ENCODE measurements around the gene TMEM255B. TPM values are rescaled to one million over a fixed set of nuclear protein-coding genes. Genes with fewer than 3 reads are reported as not detected.
A peak's percentile ranks its signal among the peaks of the same experiment; 100 is the strongest.

Gene TMEM255B
- total and polyA plus RNA-seq, 4 donors: 6.0 to 19.6 (median 14.8) TPM

- H3K36me3 ChIP-seq (ENCODE audit: control insufficient read depth in 4 of 4, insufficient read depth in 4 of 4, low read length in 4 of 4): peaks cover 0 to 2% (median 0%) of the 10 kb centered on the region in 4 donors
- TF ChIP-seq CTCF (IDR thresholded peaks at IDR 0.05; ENCODE audit: control extremely low read depth, extremely low read depth): no peak
- H3K9ac ChIP-seq (ENCODE audit: insufficient read depth in 1 of 2, low read length in 2 of 2): no peak overlapping the region
- H3K4me3 ChIP-seq: no peak overlapping the region
- H3K9me3 ChIP-seq (ENCODE audit: control insufficient read depth in 4 of 4, insufficient read depth in 3 of 4, low read length in 3 of 4): peaks cover 0 to 9% (median 1%) of the 10 kb centered on the region in 4 donors
- H3K27ac ChIP-seq (ENCODE audit: low read depth in 1 of 2, low read length in 1 of 2): no peak overlapping the region
- 68 to 84% methylated on average over 5 of the region's 5 CpGs for WGBS, 2 donors
- peaks cover 0 to 2% (median 0%) of the 10 kb centered on the region in 5 donors for H3K4me1 ChIP-seq (ENCODE audit: control insufficient read depth in 5 of 5, insufficient read depth in 5 of 5, low read length in 5 of 5)
- ATAC-seq (ENCODE audit: insufficient read depth, low FRiP score) (no peak), DNase-seq (no peak)
- peaks cover 0 to 2% (median 0%) of the 10 kb centered on the region in 3 donors for H3K27me3 ChIP-seq (ENCODE audit: control insufficient read depth in 3 of 3, insufficient read depth in 3 of 3, low read length in 2 of 3)
Observed at GRCh38 chr13:113784645-113785024, 25.6 kb downstream of the TMEM255B start.

GRCh38 chr13:113785051-113786010 lies 26.3 kb downstream of the TMEM255B start:
- H3K9ac ChIP-seq (ENCODE audit: insufficient read depth in 1 of 2, low read length in 2 of 2): no peak overlapping the region
- DNase-seq (peak in 1 of 3 donors; percentile 8), ATAC-seq (ENCODE audit: insufficient read depth, low FRiP score) (no peak)
- H3K4me3 ChIP-seq: no peak overlapping the region
- peaks cover 0 to 2% (median 0%) of the 10 kb centered on the region in 5 donors for H3K4me1 ChIP-seq (ENCODE audit: control insufficient read depth in 5 of 5, insufficient read depth in 5 of 5, low read length in 5 of 5)
- TF ChIP-seq CTCF (IDR thresholded peaks at IDR 0.05; ENCODE audit: control extremely low read depth, extremely low read depth): no peak
- H3K27ac ChIP-seq (ENCODE audit: low read depth in 1 of 2, low read length in 1 of 2): no peak overlapping the region
- H3K27me3 ChIP-seq (ENCODE audit: control insufficient read depth in 3 of 3, insufficient read depth in 3 of 3, low read length in 2 of 3): peaks cover 0 to 2% (median 0%) of the 10 kb centered on the region in 3 donors
- H3K36me3 ChIP-seq (ENCODE audit: control insufficient read depth in 4 of 4, insufficient read depth in 4 of 4, low read length in 4 of 4): peaks cover 0 to 2% (median 0%) of the 10 kb centered on the region in 4 donors
- peaks cover 0 to 10% (median 1%) of the 10 kb centered on the region in 4 donors for H3K9me3 ChIP-seq (ENCODE audit: control insufficient read depth in 4 of 4, insufficient read depth in 3 of 4, low read length in 3 of 4)
- 84 to 87% methylated on average over 19 of the region's 19 CpGs for WGBS, 2 donors

GRCh38 chr13:113786262-113786841 lies 27.3 kb downstream of the TMEM255B start:
- 73 to 78% methylated on average over 17 of the region's 17 CpGs for WGBS, 2 donors
- no peak for TF ChIP-seq CTCF (IDR thresholded peaks at IDR 0.05; ENCODE audit: control extremely low read depth, extremely low read depth)
- Histone ChIP-seq H3K4me1 (ENCODE audit: control insufficient read depth in 5 of 5, insufficient read depth in 5 of 5, low read length in 5 of 5) (peaks cover 0 to 2% (median 0%) of the 10 kb centered on the region in 5 donors), H3K27ac (ENCODE audit: low read depth in 1 of 2, low read length in 1 of 2) (no peak overlapping the region), H3K27me3 (ENCODE audit: control insufficient read depth in 3 of 3, insufficient read depth in 3 of 3, low read length in 2 of 3) (peaks cover 0 to 2% (median 0%) of the 10 kb centered on the region in 3 donors), H3K9me3 (ENCODE audit: control insufficient read depth in 4 of 4, insufficient read depth in 3 of 4, low read length in 3 of 4) (peaks cover 0 to 10% (median 1%) of the 10 kb centered on the region in 4 donors), H3K9ac (ENCODE audit: insufficient read depth in 1 of 2, low read length in 2 of 2) (no peak overlapping the region), H3K4me3 (no peak overlapping the region), H3K36me3 (ENCODE audit: control insufficient read depth in 4 of 4, insufficient read depth in 4 of 4, low read length in 4 of 4) (peaks cover 0 to 2% (median 0%) of the 10 kb centered on the region in 4 donors)
- ATAC-seq (ENCODE audit: insufficient read depth, low FRiP score) (no peak), DNase-seq (no peak)
